HEK293 (cell line): ENCODE results near the gene SHROOM4.

ENCODE experiments used
- CTCF ChIA-PET: fragments of 350-600 bp; formaldehyde crosslinking; extraction: SDS; loops from one replicate; lab custom pipeline; 2021; ENCODE audit warnings: antibody characterized with exemption; lab: Yijun Ruan, JAX
- POLR2A ChIA-PET: fragments of 300-600 bp; formaldehyde crosslinking; extraction: SDS; loops from one replicate; lab custom pipeline; 2020; ENCODE audit warnings: antibody characterized with exemption, inconsistent platforms; lab: Yijun Ruan, JAX
- H3K27ac ChIP-seq: fragments of 200-500 bp; sonication (Bioruptor generic); 2 replicates; pipeline ENCODE4 v1.5.1; 2014; ENCODE audit warnings: low read depth, low read length, control low read depth, inconsistent platforms; ENCODE audit errors: extremely low read depth
- H3K36me3 ChIP-seq, 2 experiments: fragments of 200-500 bp in 1 of 2; sonication (Bioruptor generic) in 1 of 2; 1 replicate in 1 of 2; 2 replicates in 1 of 2; pipeline ENCODE4 v1.5.1; 2014 to 2017; ENCODE audit warnings: inconsistent platforms in 2 of 2, low read length in 2 of 2; ENCODE audit not compliant: control insufficient read depth in 2 of 2, insufficient read depth in 1 of 2
- H3K4me1 ChIP-seq: fragments of 200-500 bp; sonication (Bioruptor generic); 2 replicates; pipeline ENCODE4 v1.5.1; 2014; ENCODE audit warnings: mild to moderate bottlenecking, low read length, inconsistent platforms; ENCODE audit not compliant: control insufficient read depth, insufficient read depth
- H3K4me3 ChIP-seq: 2 replicates; pipeline ENCODE4 v1.5.1; 2011; ENCODE audit warnings: low read depth, mild to moderate bottlenecking, control low read depth, low read length, moderate library complexity
- H3K9me3 ChIP-seq: fragments of 200-500 bp; sonication (Bioruptor generic); 2 replicates; pipeline ENCODE4 v1.5.1; 2014; ENCODE audit warnings: low read depth, low read length, inconsistent platforms; ENCODE audit not compliant: control insufficient read depth, insufficient read depth
- KLF1 ChIP-seq: fragments of 450-650 bp; formaldehyde crosslinking; IDR thresholded peaks from 2 replicates; pipeline ENCODE4 v1.5.1; 2016; ENCODE audit warnings: missing biosample characterization, missing genetic modification characterization
- KLF9 ChIP-seq: fragments of 450-650 bp; formaldehyde crosslinking; IDR thresholded peaks from 2 replicates; pipeline ENCODE4 v1.5.1; 2016; ENCODE audit warnings: missing biosample characterization, missing genetic modification characterization, low read depth
- SALL2 ChIP-seq: fragments of 450-650 bp; formaldehyde crosslinking; IDR thresholded peaks from 2 replicates; pipeline ENCODE4 v1.5.0; 2017; ENCODE audit warnings: missing biosample characterization, mild to moderate bottlenecking, missing genetic modification characterization, borderline replicate concordance
- SP2 ChIP-seq: fragments of 450-650 bp; formaldehyde crosslinking; IDR thresholded peaks from 2 replicates; pipeline ENCODE4 v1.5.1; 2016; ENCODE audit warnings: missing biosample characterization, missing genetic modification characterization
- ZFP3 ChIP-seq: fragments of 450-650 bp; formaldehyde crosslinking; IDR thresholded peaks from 2 replicates; pipeline ENCODE4 v1.5.1; 2016; ENCODE audit warnings: low read depth, missing biosample characterization, missing genetic modification characterization
- ZNF138 ChIP-seq: fragments of 450-650 bp; formaldehyde crosslinking; IDR thresholded peaks from 2 replicates; pipeline ENCODE4 v1.5.1; 2016; ENCODE audit warnings: missing biosample characterization, missing genetic modification characterization, borderline replicate concordance
- ZNF157 ChIP-seq: fragments of 450-650 bp; formaldehyde crosslinking; IDR thresholded peaks from 2 replicates; pipeline ENCODE4 v1.5.1; 2016; ENCODE audit warnings: missing biosample characterization, missing genetic modification characterization
- ZNF19 ChIP-seq: fragments of 450-650 bp; formaldehyde crosslinking; IDR thresholded peaks from 2 replicates; pipeline ENCODE4; 2016; ENCODE audit warnings: missing biosample characterization, missing genetic modification characterization, low read depth
- ZNF223 ChIP-seq: fragments of 450-650 bp; formaldehyde crosslinking; IDR thresholded peaks from 2 replicates; pipeline ENCODE4 v1.5.1; 2016; ENCODE audit warnings: missing biosample characterization, missing genetic modification characterization
- ZNF274 ChIP-seq, 2 experiments: fragments of 200-500 bp in 1 of 2; fragments of 450-650 bp in 1 of 2; sonication (Bioruptor generic) in 1 of 2; formaldehyde crosslinking in 1 of 2; IDR thresholded peaks; 2 replicates each; pipeline versions ENCODE4 v1.5.1 to v1.6.1; 2014 to 2016; ENCODE audit warnings: borderline replicate concordance in 1 of 2, inconsistent platforms in 1 of 2, low read length in 1 of 2, missing biosample characterization in 1 of 2, missing genetic modification characterization in 1 of 2
- ZNF280D ChIP-seq: fragments of 450-650 bp; formaldehyde crosslinking; IDR thresholded peaks from 2 replicates; pipeline ENCODE4 v1.5.1; 2016; ENCODE audit warnings: missing biosample characterization, missing genetic modification characterization
- ZNF292 ChIP-seq: fragments of 450-650 bp; formaldehyde crosslinking; IDR thresholded peaks from 2 replicates; pipeline ENCODE4 v1.5.1; 2016; ENCODE audit warnings: low read depth, missing biosample characterization, missing genetic modification characterization, borderline replicate concordance
- ZNF558 ChIP-seq: fragments of 450-650 bp; formaldehyde crosslinking; IDR thresholded peaks from 2 replicates; pipeline ENCODE4 v1.5.1; 2016; ENCODE audit warnings: missing biosample characterization, missing genetic modification characterization
- ZNF561 ChIP-seq: fragments of 450-650 bp; IDR thresholded peaks from 2 replicates; pipeline ENCODE4 v1.5.1; 2018; ENCODE audit warnings: missing biosample characterization, missing genetic modification characterization, borderline replicate concordance
- ZNF776 ChIP-seq: fragments of 450-650 bp; formaldehyde crosslinking; IDR thresholded peaks from 2 replicates; pipeline ENCODE4 v1.5.0; 2017; ENCODE audit warnings: missing biosample characterization, missing genetic modification characterization, borderline replicate concordance
- TF ChIP-seq, protein P1 (sequence below): fragments of 450-650 bp; formaldehyde crosslinking; IDR thresholded peaks from 2 replicates; pipeline ENCODE4 v1.5.0; 2017; ENCODE audit warnings: missing biosample characterization, missing genetic modification characterization, borderline replicate concordance

The SHROOM4 gene

DNA sequence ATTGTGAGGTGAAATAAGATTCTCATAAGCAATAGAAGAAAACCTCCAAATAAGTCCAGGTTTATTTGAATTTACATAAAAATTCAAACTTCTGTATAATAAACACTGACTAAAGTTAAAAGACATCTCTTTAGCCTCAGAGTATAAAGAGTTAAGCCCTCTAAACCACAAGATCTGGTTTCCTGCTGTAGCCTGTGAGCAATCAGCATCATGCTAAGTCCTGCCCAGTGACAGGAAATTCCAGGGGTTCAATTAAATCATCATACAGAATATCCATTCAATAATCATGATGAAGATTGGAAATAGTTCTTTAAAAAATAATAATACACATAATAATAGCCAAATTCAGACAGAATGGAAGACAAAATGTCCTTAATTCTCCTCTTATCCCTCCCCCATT is 204.2 kb downstream of the SHROOM4 start (continued):
- no peak for TF ChIP-seq KLF1 (tag by site-specific recombination)

DNA sequence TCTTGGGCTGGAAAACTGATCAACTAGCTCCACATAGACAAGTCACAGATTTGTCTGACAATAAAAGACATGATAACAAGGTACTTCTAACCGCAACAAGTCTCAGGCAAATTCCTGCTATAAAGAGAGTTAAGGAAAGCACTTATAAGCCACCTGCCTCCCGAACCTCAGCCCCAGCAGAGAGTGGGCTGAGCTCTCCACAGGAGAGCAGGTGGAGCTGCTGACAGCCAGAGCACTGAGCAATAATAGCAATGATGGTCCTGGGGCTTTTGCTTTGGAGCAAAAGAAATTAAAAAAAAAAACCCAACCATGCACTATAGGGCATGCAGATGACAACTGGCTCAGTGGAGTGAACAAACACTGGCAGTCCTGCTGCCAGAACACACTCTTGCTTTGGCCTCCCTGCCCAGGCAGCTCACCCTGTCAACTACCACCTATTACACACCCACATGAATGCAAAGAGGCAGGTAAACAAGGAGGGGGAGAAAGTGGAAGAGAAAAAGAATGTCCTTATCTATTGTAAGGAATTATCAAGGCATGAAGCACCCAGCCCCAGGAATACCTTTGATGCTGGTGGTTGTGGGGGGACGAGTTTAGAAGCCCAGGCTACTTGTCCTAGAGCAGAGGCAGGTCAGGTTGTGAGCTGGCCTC is 207.6 kb downstream of the SHROOM4 start:
- ChIA-PET POLR2A (no interaction called here), CTCF (interaction anchor here (0.5 kb wide), 1 partner anchor 12 kb away, joined by 3 read pairs; no protein-coding TSS in a partner anchor)
- TF ChIP-seq ZFP3 (tag by site-specific recombination), result no peak
- no peak for TF ChIP-seq KLF9
- no peak for TF ChIP-seq SP2 (tag by site-specific recombination)
- TF ChIP-seq ZNF776 (tag by site-specific recombination), result no peak
- no peak for TF ChIP-seq ZNF292
- TF ChIP-seq ZNF274 (IDR thresholded peaks at IDR 0.05; ENCODE audit: low read length), result no peak
- TF ChIP-seq ZNF274 (tag by site-specific recombination; IDR thresholded peaks at IDR 0.05; ENCODE audit: borderline replicate concordance), result no peak
- TF ChIP-seq ZNF157, result no peak
- no peak for TF ChIP-seq SALL2 (tag by site-specific recombination)
- TF ChIP-seq, protein P1, sequence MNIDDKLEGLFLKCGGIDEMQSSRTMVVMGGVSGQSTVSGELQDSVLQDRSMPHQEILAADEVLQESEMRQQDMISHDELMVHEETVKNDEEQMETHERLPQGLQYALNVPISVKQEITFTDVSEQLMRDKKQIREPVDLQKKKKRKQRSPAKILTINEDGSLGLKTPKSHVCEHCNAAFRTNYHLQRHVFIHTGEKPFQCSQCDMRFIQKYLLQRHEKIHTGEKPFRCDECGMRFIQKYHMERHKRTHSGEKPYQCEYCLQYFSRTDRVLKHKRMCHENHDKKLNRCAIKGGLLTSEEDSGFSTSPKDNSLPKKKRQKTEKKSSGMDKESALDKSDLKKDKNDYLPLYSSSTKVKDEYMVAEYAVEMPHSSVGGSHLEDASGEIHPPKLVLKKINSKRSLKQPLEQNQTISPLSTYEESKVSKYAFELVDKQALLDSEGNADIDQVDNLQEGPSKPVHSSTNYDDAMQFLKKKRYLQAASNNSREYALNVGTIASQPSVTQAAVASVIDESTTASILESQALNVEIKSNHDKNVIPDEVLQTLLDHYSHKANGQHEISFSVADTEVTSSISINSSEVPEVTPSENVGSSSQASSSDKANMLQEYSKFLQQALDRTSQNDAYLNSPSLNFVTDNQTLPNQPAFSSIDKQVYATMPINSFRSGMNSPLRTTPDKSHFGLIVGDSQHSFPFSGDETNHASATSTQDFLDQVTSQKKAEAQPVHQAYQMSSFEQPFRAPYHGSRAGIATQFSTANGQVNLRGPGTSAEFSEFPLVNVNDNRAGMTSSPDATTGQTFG (tag by site-specific recombination), result no peak
- no peak overlapping the region for H3K4me3 ChIP-seq
- no peaks in the 10 kb centered on the region for H3K9me3 ChIP-seq
- no peaks in the 10 kb centered on the region for H3K4me1 ChIP-seq
- no peak overlapping the region for H3K27ac ChIP-seq
- no peaks in the 10 kb centered on the region for H3K36me3 ChIP-seq

GRCh38 chrX:50596056-50596455 is 217.9 kb downstream of the SHROOM4 start:
- ChIA-PET POLR2A (no interaction called here), CTCF (no interaction called here)
- Histone ChIP-seq H3K9me3 (no peaks in the 10 kb centered on the region), H3K4me3 (no peak overlapping the region), H3K36me3 (no peaks in the 10 kb centered on the region), H3K4me1 (no peaks in the 10 kb centered on the region)
- TF ChIP-seq ZNF558 (tag by site-specific recombination) (no peak), ZNF19 (tag by site-specific recombination) (no peak)
- TF ChIP-seq, all 188 proteins: peak for 0
- no peak overlapping the region for H3K27ac ChIP-seq

DNA sequence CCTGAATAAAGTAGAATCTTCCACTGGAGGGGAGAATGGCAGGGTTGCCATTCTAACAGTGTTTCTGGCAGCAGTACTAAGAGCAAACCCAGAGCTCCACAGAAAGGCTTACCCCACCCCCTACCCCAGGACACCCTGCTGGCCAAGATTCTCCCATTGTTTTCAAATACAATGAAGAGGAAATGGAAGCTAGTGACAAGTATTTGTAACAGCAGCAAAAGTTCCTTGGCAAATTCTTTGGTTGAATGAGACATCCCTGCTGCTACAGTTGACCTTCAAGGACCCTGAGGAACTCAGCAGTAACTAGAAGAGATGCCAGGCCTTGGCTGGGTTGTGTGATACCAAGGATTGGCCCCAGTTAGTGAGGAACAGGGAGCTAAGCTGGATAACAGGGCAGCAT is 219.2 kb downstream of the SHROOM4 start:
- H3K27ac ChIP-seq, result no peak overlapping the region
- no peaks in the 10 kb centered on the region for H3K9me3 ChIP-seq
- ChIA-PET CTCF (no interaction called here), POLR2A (interaction anchor here (0.6 kb wide), 1 partner anchor 53 kb away, joined by 4 read pairs; no protein-coding TSS in a partner anchor)
- no peaks in the 10 kb centered on the region for H3K36me3 ChIP-seq
- H3K4me1 ChIP-seq, result no peaks in the 10 kb centered on the region
- TF ChIP-seq ZNF558 (tag by site-specific recombination), result no peak
- TF ChIP-seq ZNF280D (tag by site-specific recombination), result no peak
- no peak for TF ChIP-seq ZNF223 (tag by site-specific recombination)
- TF ChIP-seq ZNF138 (tag by site-specific recombination), result no peak
- no peak for TF ChIP-seq ZNF561
- no peak overlapping the region for H3K4me3 ChIP-seq
